HepG2 (cell line): ENCODE data around the gene VPS18. TPM values are rescaled to one million over a fixed set of nuclear protein-coding genes. Genes with fewer than 3 reads are reported as not detected.

Source experiments
- AGO2 ChIP-seq: fragments of 200-400 bp; formaldehyde crosslinking; optimal IDR thresholded peaks from 2 replicates; pipeline ENCODE3; 2017; ENCODE audit warnings: mild to moderate bottlenecking, low read depth, low read length, moderate library complexity
- FOXO1 ChIP-seq: sonication (generic); formaldehyde crosslinking; IDR thresholded peaks from 2 replicates; pipeline ENCODE4 v1.4.0; 2020; ENCODE audit warnings: missing genetic modification reagents
- JUN ChIP-seq: sonication (generic); formaldehyde crosslinking; IDR thresholded peaks from 2 replicates; pipeline ENCODE4 v1.4.0; 2020; ENCODE audit warnings: mild to moderate bottlenecking, missing genetic modification reagents
- MYNN ChIP-seq: sonication (generic); formaldehyde crosslinking; IDR thresholded peaks from 2 replicates; pipeline ENCODE4 v1.4.0; 2020; ENCODE audit warnings: mild to moderate bottlenecking, low read depth, missing genetic modification reagents
- RFXANK ChIP-seq: IDR thresholded peaks from 2 replicates; pipeline ENCODE4 v1.6.1; 2016
- RXRA ChIP-seq: sonication (generic); formaldehyde crosslinking; IDR thresholded peaks from 2 replicates; pipeline ENCODE4 v1.5.1; 2020; ENCODE audit warnings: missing genetic modification reagents
- SPEN ChIP-seq: sonication (generic); formaldehyde crosslinking; IDR thresholded peaks from 2 replicates; pipeline ENCODE4 v1.5.1; 2020; ENCODE audit warnings: low read depth, mild to moderate bottlenecking, missing genetic modification reagents
- TAF15 ChIP-seq: fragments of 200-400 bp; formaldehyde crosslinking; IDR thresholded peaks from one replicate; pipeline ENCODE4 v1.6.1; 2018; ENCODE audit warnings: mild to moderate bottlenecking, low read depth, low read length; ENCODE audit not compliant: poor library complexity, severe bottlenecking
- ZFYVE20 ChIP-seq: sonication (generic); formaldehyde crosslinking; IDR thresholded peaks from 2 replicates; pipeline ENCODE4 v1.8.0; 2023; ENCODE audit warnings: low read depth, mild to moderate bottlenecking, moderate library complexity, missing genetic modification reagents, borderline replicate concordance
- ZNF260 ChIP-seq: sonication (generic); formaldehyde crosslinking; IDR thresholded peaks from 2 replicates; pipeline ENCODE4 v1.4.0; 2020; ENCODE audit warnings: missing genetic modification reagents, low read depth, mild to moderate bottlenecking, borderline replicate concordance
- ZNF335 ChIP-seq: sonication (generic); formaldehyde crosslinking; IDR thresholded peaks from 2 replicates; pipeline ENCODE4 v1.4.0; 2020; ENCODE audit warnings: missing genetic modification reagents
- ZNF772 ChIP-seq: sonication (generic); formaldehyde crosslinking; IDR thresholded peaks from 2 replicates; pipeline ENCODE4 v1.5.0; 2020; ENCODE audit warnings: mild to moderate bottlenecking, missing genetic modification reagents
- ZNF776 ChIP-seq: sonication (generic); formaldehyde crosslinking; IDR thresholded peaks from 2 replicates; pipeline ENCODE4 v1.4.0; 2020; ENCODE audit warnings: mild to moderate bottlenecking, missing genetic modification reagents
- polyA plus RNA-seq, 8 experiments: library from polyadenylated mRNA; depleted of rRNA in 3 of 8; stranded (reverse) in 7 of 8; unstranded in 1 of 8; fragments of >200 nt; fragmentation: Illumina TruSeq in 4 of 8; extraction: Trizol in 4 of 8; gene quantifications; 2 replicates each; pipeline versions ENCODE4 v1.2.1 to v1.2.3, GENCODE V29; 2011 to 2016; ENCODE audit warnings: low read depth in 4 of 8, missing spikeins in 1 of 8, mixed read lengths in 1 of 8; ENCODE audit not compliant: insufficient read depth in 1 of 8
- total RNA-seq, 5 experiments: library from RNA; depleted of rRNA; stranded (reverse); fragments of >200 nt; fragmentation: Illumina TruSeq; extraction: Trizol; gene quantifications; 2 replicates each; pipeline ENCODE4 v1.2.3, GENCODE V29; 2016; ENCODE audit warnings: low read depth in 1 of 5
- TF ChIP-seq, protein P1 (sequence below): sonication (generic); formaldehyde crosslinking; conservative IDR thresholded peaks from 2 replicates; pipeline ENCODE4 v1.4.0; 2020; ENCODE audit warnings: missing genetic modification reagents
- TF ChIP-seq, protein P2 (sequence below): sonication (generic); formaldehyde crosslinking; IDR thresholded peaks from one replicate; pipeline ENCODE4 v1.5.1; 2020; ENCODE audit warnings: mild to moderate bottlenecking, missing genetic modification reagents; ENCODE audit errors: not compliant biosample characterization
- TF ChIP-seq, protein P3 (sequence below): sonication (generic); formaldehyde crosslinking; IDR thresholded peaks from 2 replicates; pipeline ENCODE4 v1.4.0; 2020; ENCODE audit warnings: mild to moderate bottlenecking, missing genetic modification reagents
- TF ChIP-seq, protein P4 (sequence below), 2 experiments: sonication (generic) in 1 of 2; formaldehyde crosslinking in 1 of 2; IDR thresholded peaks; 2 replicates each; pipeline versions ENCODE4 v1.4.0 to v1.6.1; 2018 to 2020; ENCODE audit warnings: missing genetic modification reagents in 2 of 2, borderline replicate concordance in 1 of 2, low read depth in 1 of 2, mild to moderate bottlenecking in 1 of 2, missing biosample characterization in 1 of 2

VPS18 gene
- total and polyA plus RNA-seq, 2 of the 13 experiments (the other 11 are each of a cell fraction or from before 2014, with no cell fraction given) = 5.8 to 17.0 TPM

DNA sequence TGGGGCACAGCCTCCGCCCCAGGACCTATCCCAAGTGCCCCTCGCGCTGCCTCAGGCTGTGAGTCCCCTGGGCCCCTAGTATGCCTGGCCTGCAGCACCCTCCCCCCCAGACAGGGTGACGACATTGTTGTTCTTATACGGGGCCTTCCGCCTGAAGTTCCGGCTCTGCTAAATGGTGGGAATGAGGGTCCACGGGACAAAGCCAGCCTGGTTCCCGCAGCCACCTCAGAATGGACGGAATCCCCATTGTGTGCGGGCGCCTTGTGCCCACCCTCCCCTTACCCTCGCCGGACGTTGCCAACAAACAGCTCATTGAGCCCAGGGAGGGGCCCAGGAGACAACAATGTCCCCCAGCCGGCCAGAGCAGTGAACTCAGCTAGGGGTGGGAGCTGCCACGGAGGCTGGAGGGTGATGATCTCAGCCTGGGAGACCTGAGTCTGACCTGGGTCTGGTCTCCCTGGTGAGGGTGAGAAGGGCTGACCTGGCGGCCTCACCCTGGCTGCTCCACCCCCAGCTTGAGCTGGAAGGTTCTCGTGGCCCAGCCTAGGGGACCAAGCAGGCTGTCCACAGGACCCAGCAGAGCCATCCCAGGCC lies 24.6 kb downstream of the VPS18 start (continued):
- TF ChIP-seq JUN (CRISPR knock-in tag) (peak; percentile 17; the same call in 1 of the 2 replicates), ZNF772 (CRISPR knock-in tag) (no peak), MYNN (CRISPR knock-in tag) (no peak), ZNF260 (CRISPR knock-in tag) (no peak), RXRA (CRISPR knock-in tag) (peak; percentile 15; the same call in 1 of the 2 replicates), ZFYVE20 (CRISPR knock-in tag) (no peak), FOXO1 (CRISPR knock-in tag) (no peak), SPEN (CRISPR knock-in tag) (0 out of 2 replicates have a peak, but pooled peaks have one; percentile 14), TAF15 (no peak), AGO2 (no peak), RFXANK (CRISPR knock-in tag) (no peak), ZNF335 (CRISPR knock-in tag) (no peak), ZNF776 (no peak)
- TF ChIP-seq, protein P1, sequence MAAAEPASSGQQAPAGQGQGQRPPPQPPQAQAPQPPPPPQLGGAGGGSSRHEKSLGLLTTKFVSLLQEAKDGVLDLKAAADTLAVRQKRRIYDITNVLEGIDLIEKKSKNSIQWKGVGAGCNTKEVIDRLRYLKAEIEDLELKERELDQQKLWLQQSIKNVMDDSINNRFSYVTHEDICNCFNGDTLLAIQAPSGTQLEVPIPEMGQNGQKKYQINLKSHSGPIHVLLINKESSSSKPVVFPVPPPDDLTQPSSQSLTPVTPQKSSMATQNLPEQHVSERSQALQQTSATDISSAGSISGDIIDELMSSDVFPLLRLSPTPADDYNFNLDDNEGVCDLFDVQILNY = no peak
- TF ChIP-seq, protein P2, sequence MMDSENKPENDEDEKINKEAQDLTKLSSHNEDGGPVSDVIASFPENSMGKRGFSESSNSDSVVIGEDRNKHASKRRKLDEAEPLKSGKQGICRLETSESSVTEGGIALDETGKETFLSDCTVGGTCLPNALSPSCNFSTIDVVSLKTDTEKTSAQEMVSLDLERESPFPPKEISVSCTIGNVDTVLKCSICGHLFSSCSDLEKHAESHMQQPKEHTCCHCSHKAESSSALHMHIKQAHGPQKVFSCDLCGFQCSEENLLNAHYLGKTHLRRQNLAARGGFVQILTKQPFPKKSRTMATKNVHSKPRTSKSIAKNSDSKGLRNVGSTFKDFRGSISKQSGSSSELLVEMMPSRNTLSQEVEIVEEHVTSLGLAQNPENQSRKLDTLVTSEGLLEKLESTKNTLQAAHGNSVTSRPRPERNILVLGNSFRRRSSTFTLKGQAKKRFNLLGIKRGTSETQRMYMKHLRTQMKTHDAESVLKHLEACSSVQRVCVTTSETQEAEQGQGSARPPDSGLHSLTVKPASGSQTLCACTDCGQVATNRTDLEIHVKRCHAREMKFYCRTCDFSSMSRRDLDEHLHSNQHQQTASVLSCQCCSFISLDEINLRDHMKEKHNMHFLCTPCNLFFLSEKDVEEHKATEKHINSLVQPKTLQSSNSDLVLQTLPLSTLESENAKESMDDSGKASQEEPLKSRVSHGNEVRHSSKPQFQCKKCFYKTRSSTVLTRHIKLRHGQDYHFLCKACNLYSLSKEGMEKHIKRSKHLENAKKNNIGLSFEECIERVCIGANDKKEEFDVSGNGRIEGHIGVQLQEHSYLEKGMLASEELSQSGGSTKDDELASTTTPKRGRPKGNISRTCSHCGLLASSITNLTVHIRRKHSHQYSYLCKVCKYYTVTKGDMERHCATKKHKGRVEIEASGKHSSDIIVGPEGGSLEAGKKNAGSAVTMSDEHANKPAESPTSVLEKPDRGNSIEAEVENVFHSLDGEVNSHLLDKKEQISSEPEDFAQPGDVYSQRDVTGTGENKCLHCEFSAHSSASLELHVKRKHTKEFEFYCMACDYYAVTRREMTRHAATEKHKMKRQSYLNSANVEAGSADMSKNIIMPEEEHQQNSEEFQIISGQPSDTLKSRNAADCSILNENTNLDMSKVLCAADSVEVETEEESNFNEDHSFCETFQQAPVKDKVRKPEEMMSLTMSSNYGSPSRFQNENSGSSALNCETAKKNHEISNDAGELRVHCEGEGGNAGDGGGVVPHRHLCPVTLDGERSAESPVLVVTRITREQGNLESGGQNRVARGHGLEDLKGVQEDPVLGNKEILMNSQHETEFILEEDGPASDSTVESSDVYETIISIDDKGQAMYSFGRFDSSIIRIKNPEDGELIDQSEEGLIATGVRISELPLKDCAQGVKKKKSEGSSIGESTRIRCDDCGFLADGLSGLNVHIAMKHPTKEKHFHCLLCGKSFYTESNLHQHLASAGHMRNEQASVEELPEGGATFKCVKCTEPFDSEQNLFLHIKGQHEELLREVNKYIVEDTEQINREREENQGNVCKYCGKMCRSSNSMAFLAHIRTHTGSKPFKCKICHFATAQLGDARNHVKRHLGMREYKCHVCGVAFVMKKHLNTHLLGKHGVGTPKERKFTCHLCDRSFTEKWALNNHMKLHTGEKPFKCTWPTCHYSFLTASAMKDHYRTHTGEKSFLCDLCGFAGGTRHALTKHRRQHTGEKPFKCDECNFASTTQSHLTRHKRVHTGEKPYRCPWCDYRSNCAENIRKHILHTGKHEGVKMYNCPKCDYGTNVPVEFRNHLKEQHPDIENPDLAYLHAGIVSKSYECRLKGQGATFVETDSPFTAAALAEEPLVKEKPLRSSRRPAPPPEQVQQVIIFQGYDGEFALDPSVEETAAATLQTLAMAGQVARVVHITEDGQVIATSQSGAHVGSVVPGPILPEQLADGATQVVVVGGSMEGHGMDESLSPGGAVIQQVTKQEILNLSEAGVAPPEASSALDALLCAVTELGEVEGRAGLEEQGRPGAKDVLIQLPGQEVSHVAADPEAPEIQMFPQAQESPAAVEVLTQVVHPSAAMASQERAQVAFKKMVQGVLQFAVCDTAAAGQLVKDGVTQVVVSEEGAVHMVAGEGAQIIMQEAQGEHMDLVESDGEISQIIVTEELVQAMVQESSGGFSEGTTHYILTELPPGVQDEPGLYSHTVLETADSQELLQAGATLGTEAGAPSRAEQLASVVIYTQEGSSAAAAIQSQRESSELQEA = no peak
- TF ChIP-seq, protein P3, sequence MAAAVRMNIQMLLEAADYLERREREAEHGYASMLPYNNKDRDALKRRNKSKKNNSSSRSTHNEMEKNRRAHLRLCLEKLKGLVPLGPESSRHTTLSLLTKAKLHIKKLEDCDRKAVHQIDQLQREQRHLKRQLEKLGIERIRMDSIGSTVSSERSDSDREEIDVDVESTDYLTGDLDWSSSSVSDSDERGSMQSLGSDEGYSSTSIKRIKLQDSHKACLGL (CRISPR knock-in tag) = no peak
- TF ChIP-seq, protein P4, sequence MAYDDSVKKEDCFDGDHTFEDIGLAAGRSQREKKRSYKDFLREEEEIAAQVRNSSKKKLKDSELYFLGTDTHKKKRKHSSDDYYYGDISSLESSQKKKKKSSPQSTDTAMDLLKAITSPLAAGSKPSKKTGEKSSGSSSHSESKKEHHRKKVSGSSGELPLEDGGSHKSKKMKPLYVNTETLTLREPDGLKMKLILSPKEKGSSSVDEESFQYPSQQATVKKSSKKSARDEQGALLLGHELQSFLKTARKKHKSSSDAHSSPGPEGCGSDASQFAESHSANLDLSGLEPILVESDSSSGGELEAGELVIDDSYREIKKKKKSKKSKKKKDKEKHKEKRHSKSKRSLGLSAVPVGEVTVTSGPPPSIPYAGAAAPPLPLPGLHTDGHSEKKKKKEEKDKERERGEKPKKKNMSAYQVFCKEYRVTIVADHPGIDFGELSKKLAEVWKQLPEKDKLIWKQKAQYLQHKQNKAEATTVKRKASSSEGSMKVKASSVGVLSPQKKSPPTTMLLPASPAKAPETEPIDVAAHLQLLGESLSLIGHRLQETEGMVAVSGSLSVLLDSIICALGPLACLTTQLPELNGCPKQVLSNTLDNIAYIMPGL (CRISPR knock-in tag; IDR thresholded peaks at IDR 0.05; ENCODE audit: borderline replicate concordance in 1 of 2, low read depth in 1 of 2) = 0 out of 4 replicates have a peak, but pooled peaks of 1 of the 2 experiments have one; percentile 20
